SU-DHL-6 (cell line): ENCODE measurements around the gene TNN.

ENCODE experiments used
- CTCF ChIP-seq: fragments of 200-600 bp; sonication (generic); IDR thresholded peaks from one replicate; pipeline ENCODE4 v1.5.1; 2017; ENCODE audit warnings: antibody characterized with exemption, mild to moderate bottlenecking, low read length, moderate library complexity; ENCODE audit not compliant: insufficient read depth, poor library complexity, severe bottlenecking
- EZH2phosphoT487 ChIP-seq: fragments of 200-600 bp; sonication (generic), shearing (Covaris generic); conservative IDR thresholded peaks from 2 replicates; pipeline ENCODE4 v1.6.1; 2018; ENCODE audit warnings: mild to moderate bottlenecking, antibody characterized with exemption, low read length, moderate library complexity, mixed read lengths

GRCh38 chr1:175023043-175023921 lies 44.4 kb upstream of the TNN start, which contains the start of gene MRPS14:
- TF ChIP-seq CTCF = no peak
- no peak for TF ChIP-seq EZH2phosphoT487
